Brain microvascular endothelial cell (primary cell): ENCODE data around the gene GNRH2.
"Not testable (repeated sequence)": the region's sequence is repeated elsewhere in the genome, so short reads cannot be mapped to it uniquely, and the experiment has no call there.

Source experiments
- DNase-seq: peaks from one replicate; pipeline ENCODE4 v3.0.0-alpha.2; 2020
- H3K27ac ChIP-seq: fragments of 250-450 bp; sonication (Bioruptor Pico); 2 replicates; pipeline ENCODE4 v1.5.1; 2020; ENCODE audit warnings: mild to moderate bottlenecking, moderate library complexity
- H3K27me3 ChIP-seq: fragments of 250-450 bp; sonication (Bioruptor Pico); replicated peaks from 2 replicates; pipeline ENCODE4 v1.5.1; 2020; ENCODE audit warnings: mild to moderate bottlenecking
- H3K36me3 ChIP-seq: fragments of 250-450 bp; sonication (Bioruptor Pico); replicated peaks from 2 replicates; pipeline ENCODE4 v1.5.1; 2020; ENCODE audit warnings: mild to moderate bottlenecking
- H3K4me3 ChIP-seq: 2 replicates; pipeline ENCODE4 v1.5.1; 2011; ENCODE audit warnings: low read depth, mild to moderate bottlenecking, control low read depth, low read length, moderate library complexity
- in situ Hi-C: cut with HindIII; loops from 2 replicates; pipeline ENCODE4 v1.10.0; 2017; ENCODE audit warnings: low sequenced_read_pairs, low pct_ligation_motif_present
- TF ChIP-seq, protein P1 (sequence below): IDR thresholded peaks from 2 replicates; pipeline ENCODE4 v1.5.1; 2011; ENCODE audit warnings: low read depth, mild to moderate bottlenecking, moderate library complexity, low read length, control low read depth, inconsistent platforms; ENCODE audit errors: missing control alignments

The GNRH2 gene

DNA sequence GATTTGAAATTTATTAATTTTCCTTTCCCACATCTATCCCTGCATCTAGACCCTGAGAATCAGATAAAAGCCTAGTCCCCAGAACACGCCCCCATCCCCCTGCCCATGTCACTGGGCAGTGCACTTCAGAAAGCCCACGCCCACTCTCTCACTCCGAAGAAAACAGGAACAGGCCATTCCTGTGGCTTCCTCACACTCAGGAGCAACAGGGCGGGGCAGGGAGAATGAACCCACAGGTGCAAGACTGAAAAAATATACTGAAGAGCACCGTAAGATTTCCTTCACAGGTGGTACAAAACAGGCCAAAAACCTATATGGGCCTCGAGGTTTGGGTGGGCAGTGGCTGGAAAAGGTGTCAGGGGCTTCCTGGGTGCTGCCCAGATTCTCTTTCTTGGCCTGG lies 31.4 kb downstream of the GNRH2 start:
- DNase-seq = no peak
- in situ Hi-C loops = no loop called here
- no peak overlapping the region for H3K4me3 ChIP-seq
- no peak overlapping the region for H3K27ac ChIP-seq
- TF ChIP-seq, protein P1, sequence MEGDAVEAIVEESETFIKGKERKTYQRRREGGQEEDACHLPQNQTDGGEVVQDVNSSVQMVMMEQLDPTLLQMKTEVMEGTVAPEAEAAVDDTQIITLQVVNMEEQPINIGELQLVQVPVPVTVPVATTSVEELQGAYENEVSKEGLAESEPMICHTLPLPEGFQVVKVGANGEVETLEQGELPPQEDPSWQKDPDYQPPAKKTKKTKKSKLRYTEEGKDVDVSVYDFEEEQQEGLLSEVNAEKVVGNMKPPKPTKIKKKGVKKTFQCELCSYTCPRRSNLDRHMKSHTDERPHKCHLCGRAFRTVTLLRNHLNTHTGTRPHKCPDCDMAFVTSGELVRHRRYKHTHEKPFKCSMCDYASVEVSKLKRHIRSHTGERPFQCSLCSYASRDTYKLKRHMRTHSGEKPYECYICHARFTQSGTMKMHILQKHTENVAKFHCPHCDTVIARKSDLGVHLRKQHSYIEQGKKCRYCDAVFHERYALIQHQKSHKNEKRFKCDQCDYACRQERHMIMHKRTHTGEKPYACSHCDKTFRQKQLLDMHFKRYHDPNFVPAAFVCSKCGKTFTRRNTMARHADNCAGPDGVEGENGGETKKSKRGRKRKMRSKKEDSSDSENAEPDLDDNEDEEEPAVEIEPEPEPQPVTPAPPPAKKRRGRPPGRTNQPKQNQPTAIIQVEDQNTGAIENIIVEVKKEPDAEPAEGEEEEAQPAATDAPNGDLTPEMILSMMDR = no peak
- H3K27me3 ChIP-seq = peaks cover 7% of the 10 kb centered on the region
- H3K36me3 ChIP-seq = no peaks in the 10 kb centered on the region

DNA sequence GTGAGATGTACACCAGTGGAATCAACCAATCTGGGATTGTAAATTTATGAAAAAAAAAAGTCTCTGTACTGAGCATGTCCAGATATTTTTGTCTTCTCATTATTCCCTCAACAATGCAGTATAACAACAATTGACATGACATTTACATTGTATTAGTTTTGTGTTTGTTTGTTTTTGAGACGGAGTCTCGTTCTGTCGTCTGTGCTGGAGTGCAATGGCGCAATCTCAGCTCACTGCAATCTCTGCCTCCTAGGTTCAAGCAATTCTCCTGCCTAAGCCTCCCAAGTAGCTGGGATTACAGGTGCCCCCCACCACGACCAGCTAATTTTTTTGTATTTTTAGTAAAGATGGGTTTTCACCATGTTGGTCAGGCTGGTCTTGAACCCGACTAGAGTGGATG lies 31.9 kb downstream of the GNRH2 start:
- H3K27me3 ChIP-seq, H3K27ac ChIP-seq, DNase-seq, in situ Hi-C loops, H3K4me3 ChIP-seq, H3K36me3 ChIP-seq: not testable (repeated sequence)

DNA sequence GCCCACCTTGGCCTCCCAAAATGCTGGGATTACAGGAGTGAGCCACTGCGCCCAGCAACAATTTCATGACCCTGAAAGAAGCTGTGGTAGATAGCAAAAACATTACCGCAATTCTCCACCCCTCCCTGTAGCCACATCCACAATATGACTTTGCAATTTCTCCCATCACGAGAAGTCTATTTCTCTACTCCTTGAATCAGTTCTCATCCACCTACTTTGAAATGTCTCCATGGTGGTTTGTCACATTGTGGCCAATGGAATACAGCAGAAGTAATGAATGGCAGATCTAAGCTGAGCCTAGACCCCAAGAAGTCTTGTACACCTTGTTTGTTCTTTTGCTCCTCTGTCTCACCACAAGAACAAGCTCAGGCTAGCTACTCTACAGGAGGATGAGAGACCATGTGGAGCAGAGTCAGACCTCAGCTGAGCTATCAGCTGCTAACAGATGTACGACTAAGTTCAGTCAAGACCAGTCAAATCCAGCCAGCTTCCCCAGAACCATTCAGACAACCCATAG lies 34.3 kb downstream of the GNRH2 start:
- no peak for DNase-seq
- in situ Hi-C loops = no loop called here
- Histone ChIP-seq H3K27me3 (peaks cover 21% of the 10 kb centered on the region), H3K36me3 (no peaks in the 10 kb centered on the region), H3K27ac (no peak overlapping the region), H3K4me3 (no peak overlapping the region)
- TF ChIP-seq, protein P1 = no peak

DNA sequence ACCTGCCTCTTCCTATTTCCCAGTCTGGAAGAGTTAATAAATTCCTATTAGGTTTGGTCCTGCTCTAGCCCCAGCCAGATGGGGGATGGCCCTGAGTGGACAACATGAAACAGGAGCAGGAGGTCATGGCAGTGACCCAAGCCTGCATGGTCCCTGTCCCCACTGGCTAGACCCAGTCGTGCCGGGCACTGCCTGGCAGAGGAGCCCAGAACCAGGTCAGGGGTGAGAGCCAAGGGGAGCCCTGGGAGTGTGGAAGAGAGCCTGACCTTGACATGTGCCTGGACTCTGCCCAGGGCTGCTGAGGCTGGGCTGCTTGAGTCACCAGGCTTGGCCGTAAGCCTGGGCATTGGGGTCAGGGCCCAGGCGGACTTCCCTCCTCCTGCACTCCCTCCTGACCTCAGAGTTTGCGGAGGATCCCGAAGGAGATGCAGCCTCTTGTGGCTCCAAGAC lies 37.5 kb downstream of the GNRH2 start:
- Histone ChIP-seq H3K27ac (no peak overlapping the region), H3K27me3 (peaks cover 36% of the 10 kb centered on the region), H3K4me3 (no peak overlapping the region), H3K36me3 (no peaks in the 10 kb centered on the region)
- DNase-seq = no peak
- in situ Hi-C loops = no loop called here
- TF ChIP-seq, protein P1 = no peak

DNA sequence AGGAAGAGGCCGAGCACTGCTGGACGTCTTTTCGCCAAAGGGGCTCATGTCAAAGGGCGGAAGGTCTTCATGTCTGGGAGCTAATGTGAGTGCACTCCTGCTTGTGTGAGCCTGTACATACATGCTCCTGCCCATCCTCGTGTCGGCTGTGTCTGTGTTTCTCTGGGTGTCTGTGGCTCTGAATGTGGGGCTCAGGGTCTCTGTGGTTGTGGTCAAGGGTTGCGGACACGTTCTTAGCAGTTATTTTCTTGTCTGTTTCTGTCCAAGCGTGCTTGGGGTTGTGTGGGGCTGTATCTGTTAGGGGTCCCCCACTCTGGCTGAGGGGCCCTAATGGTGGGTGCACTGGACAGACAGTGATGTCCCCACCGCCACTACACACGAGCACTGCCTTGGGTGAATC lies 38.2 kb downstream of the GNRH2 start:
- Histone ChIP-seq H3K27me3 (peaks cover 36% of the 10 kb centered on the region), H3K27ac (no peak overlapping the region), H3K4me3 (no peak overlapping the region), H3K36me3 (no peaks in the 10 kb centered on the region)
- in situ Hi-C loops = no loop called here
- no peak for DNase-seq
- TF ChIP-seq, protein P1 = no peak

DNA sequence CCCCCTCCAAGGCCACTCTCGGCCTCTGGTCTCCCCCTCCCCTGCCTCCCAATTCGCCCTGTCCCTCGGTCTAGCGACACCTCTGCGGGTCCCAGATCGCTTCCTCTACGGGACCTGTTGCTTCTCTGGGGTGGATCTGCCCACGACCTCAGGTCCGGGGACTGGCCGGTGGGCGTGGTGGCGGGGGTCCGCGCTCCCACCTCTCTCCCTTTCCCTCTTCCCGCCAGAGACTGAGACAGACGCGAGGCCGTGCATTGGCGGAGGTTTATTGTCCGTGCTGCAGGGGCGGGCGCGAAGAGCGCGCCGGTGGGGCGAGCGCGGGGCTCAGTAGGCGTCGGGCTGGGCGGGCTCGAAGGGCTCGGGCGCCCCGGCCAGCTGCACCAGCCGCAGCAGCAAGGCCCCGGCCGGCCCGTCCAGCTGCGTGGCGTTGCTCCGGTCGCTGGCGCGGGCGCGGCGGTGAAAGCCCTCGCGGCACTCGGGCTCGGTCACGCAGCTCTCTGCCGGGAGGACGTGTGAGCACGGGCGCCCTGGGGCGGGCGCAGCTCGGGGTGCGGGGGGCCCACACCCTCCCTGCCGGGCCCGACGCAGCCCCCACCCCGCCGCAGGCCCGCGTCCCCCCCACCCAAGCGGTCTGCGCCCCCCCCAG lies 39.0 kb downstream of the GNRH2 start:
- in situ Hi-C loops = no loop called here
- TF ChIP-seq, protein P1 = no peak
- H3K27ac ChIP-seq = no peak overlapping the region
- peaks cover 36% of the 10 kb centered on the region for H3K27me3 ChIP-seq
- DNase-seq = no peak
- H3K36me3 ChIP-seq = no peaks in the 10 kb centered on the region
- no peak overlapping the region for H3K4me3 ChIP-seq
